HEK293T (cell line): ENCODE results near the gene CFAP410.

Experiments used
- CTCF ChIA-PET: fragments of 350-600 bp; formaldehyde crosslinking; extraction: SDS; loops from one replicate; lab custom pipeline; 2021; ENCODE audit warnings: antibody characterized with exemption, inconsistent platforms; lab: Yijun Ruan, JAX
- POLR2A ChIA-PET: fragments of 350-600 bp; formaldehyde crosslinking; extraction: SDS; loops from one replicate; lab custom pipeline; 2020; ENCODE audit warnings: antibody characterized with exemption, inconsistent platforms; lab: Yijun Ruan, JAX
- DNase-seq: peaks from one replicate; pipeline ENCODE4 v3.0.0; 2012; ENCODE audit warnings: mixed read lengths; ENCODE audit errors: extremely low spot score
- ARNT ChIP-seq: fragments of 450-650 bp; IDR thresholded peaks from 2 replicates; pipeline ENCODE4 v1.6.1; 2017; ENCODE audit warnings: mild to moderate bottlenecking
- BHLHE40 ChIP-seq: fragments of 450-650 bp; IDR thresholded peaks from 2 replicates; pipeline ENCODE4 v1.6.1; 2016; ENCODE audit warnings: mild to moderate bottlenecking, moderate library complexity, borderline replicate concordance
- CTBP1 ChIP-seq: fragments of 450-650 bp; IDR thresholded peaks from 2 replicates; pipeline ENCODE4 v1.6.1; 2016; ENCODE audit warnings: borderline replicate concordance
- ELF4 ChIP-seq: fragments of 450-650 bp; IDR thresholded peaks from 2 replicates; pipeline ENCODE4 v1.6.1; 2017; ENCODE audit warnings: antibody characterized with exemption
- FOXA1 ChIP-seq: fragments of 450-650 bp; IDR thresholded peaks from 2 replicates; pipeline ENCODE4 v1.6.1; 2016; ENCODE audit warnings: mild to moderate bottlenecking
- FOXK2 ChIP-seq: fragments of 450-650 bp; IDR thresholded peaks from 2 replicates; pipeline ENCODE4 v1.6.1; 2016; ENCODE audit warnings: mild to moderate bottlenecking
- FOXM1 ChIP-seq: fragments of 450-650 bp; IDR thresholded peaks from 2 replicates; pipeline ENCODE4 v1.6.1; 2017; ENCODE audit warnings: mild to moderate bottlenecking, borderline replicate concordance
- HDGF ChIP-seq: fragments of 450-650 bp; IDR thresholded peaks from 2 replicates; pipeline ENCODE4 v1.6.1; 2017; ENCODE audit warnings: antibody characterized with exemption, borderline replicate concordance
- L3MBTL2 ChIP-seq: fragments of 450-650 bp; conservative IDR thresholded peaks from 2 replicates; pipeline ENCODE4 v1.6.1; 2016; ENCODE audit warnings: mild to moderate bottlenecking
- LEF1 ChIP-seq: fragments of 450-650 bp; IDR thresholded peaks from 2 replicates; pipeline ENCODE4 v1.6.1; 2017; ENCODE audit warnings: mild to moderate bottlenecking, borderline replicate concordance
- NFRKB ChIP-seq: fragments of 450-650 bp; IDR thresholded peaks from 2 replicates; pipeline ENCODE4 v1.6.1; 2016; ENCODE audit warnings: mild to moderate bottlenecking, moderate library complexity
- PKNOX1 ChIP-seq: fragments of 450-650 bp; IDR thresholded peaks from 2 replicates; pipeline ENCODE4 v1.6.1; 2016
- SP1 ChIP-seq: fragments of 450-650 bp; IDR thresholded peaks from 2 replicates; pipeline ENCODE4 v1.6.1; 2017
- SUZ12 ChIP-seq: fragments of 450-650 bp; IDR thresholded peaks from 2 replicates; pipeline ENCODE4 v1.6.1; 2016; ENCODE audit warnings: mild to moderate bottlenecking
- TARDBP ChIP-seq: fragments of 450-650 bp; IDR thresholded peaks from 2 replicates; pipeline ENCODE4 v1.6.1; 2016
- ZNF384 ChIP-seq: fragments of 450-650 bp; IDR thresholded peaks from 2 replicates; pipeline ENCODE4 v1.6.1; 2016

The CFAP410 gene

GRCh38 chr21:44357064-44357837, 18.1 kb upstream of the CFAP410 start:
- ChIA-PET CTCF (no interaction called here), POLR2A (no interaction called here)
- no peak for TF ChIP-seq TARDBP
- no peak for TF ChIP-seq SUZ12
- TF ChIP-seq BHLHE40: no peak
- TF ChIP-seq FOXK2: no peak
- TF ChIP-seq FOXM1: no peak
- no peak for TF ChIP-seq L3MBTL2
- no peak for TF ChIP-seq ELF4
- no peak for TF ChIP-seq CTBP1
- no peak for TF ChIP-seq NFRKB
- no peak for TF ChIP-seq ZNF384
- no peak for DNase-seq

- ChIA-PET CTCF (no interaction called here), POLR2A (no interaction called here)
- DNase-seq: no peak
- TF ChIP-seq HDGF (no peak), FOXA1 (no peak), ELF4 (no peak), SUZ12 (no peak), L3MBTL2 (no peak)
Observed at GRCh38 chr21:44356636-44357035, 17.4 kb upstream of the CFAP410 start.

GRCh38 chr21:44356160-44356559, 17.0 kb upstream of the CFAP410 start:
- ChIA-PET POLR2A (no interaction called here), CTCF (no interaction called here)
- no peak for DNase-seq
- TF ChIP-seq HDGF (no peak), L3MBTL2 (no peak), FOXA1 (no peak), NFRKB (no peak), ARNT (no peak), LEF1 (no peak)

- POLR2A ChIA-PET: no interaction called here
- TF ChIP-seq L3MBTL2 (no peak), SUZ12 (no peak), LEF1 (no peak), ELF4 (no peak), TARDBP (no peak), ARNT (no peak), HDGF (no peak)
- no peak for DNase-seq
- CTCF ChIA-PET: no interaction called here
Observed at GRCh38 chr21:44354775-44355771, 15.9 kb upstream of the CFAP410 start.

- POLR2A ChIA-PET: interaction anchor here (1.3 kb wide), 1 partner anchor 15 kb away, joined by 3 read pairs; the partner anchor contains the start of gene CFAP410
- DNase-seq: no peak
- CTCF ChIA-PET: interaction anchor here (0.6 kb wide), 1 partner anchor 1871 kb away, joined by 3 read pairs; no protein-coding TSS in a partner anchor
- no peak for TF ChIP-seq FOXA1
Observed at GRCh38 chr21:44354001-44354405, 14.8 kb upstream of the CFAP410 start.

GRCh38 chr21:44353191-44353970, 14.2 kb upstream of the CFAP410 start, which contains the start of gene TRPM2:
Gene TRPM2 (plus strand): TSS chr21:44353621. CDS start chr21:44353701, 80 bp downstream.
- POLR2A ChIA-PET: interaction anchor here (1.3 kb wide), 1 partner anchor 14 kb away, joined by 3 read pairs; the partner anchor contains the start of gene CFAP410
- TF ChIP-seq FOXA1 (no peak), ELF4 (no peak), NFRKB (no peak), TARDBP (no peak)
- CTCF ChIA-PET: interaction anchor here (0.6 kb wide), 1 partner anchor 1872 kb away, joined by 3 read pairs; no protein-coding TSS in a partner anchor
- DNase-seq: no peak

GRCh38 chr21:44352253-44352860, 13.2 kb upstream of the CFAP410 start:
- ChIA-PET CTCF (no interaction called here), POLR2A (no interaction called here)
- no peak for DNase-seq
- TF ChIP-seq CTBP1 (no peak), ELF4 (no peak), ZNF384 (no peak), SUZ12 (no peak), TARDBP (no peak), FOXM1 (no peak), BHLHE40 (no peak), PKNOX1 (no peak), L3MBTL2 (no peak), NFRKB (no peak), FOXA1 (no peak), SP1 (no peak), LEF1 (no peak)
